SK-N-SH (cell line): Measurements from ENCODE around the gene ADAMTS3. TPM values are rescaled to one million over a fixed set of nuclear protein-coding genes. Genes with fewer than 3 reads are reported as not detected.

Experiments used
- CTCF ChIA-PET: fragments of 300-600, 350-600 bp; formaldehyde crosslinking; extraction: SDS; loops from one replicate; lab custom pipeline; 2021; lab: Yijun Ruan, JAX
- POLR2A ChIA-PET: fragments of 350-600 bp; sonication (Branson Sonifier 250); formaldehyde crosslinking; extraction: SDS; loops from one replicate; lab custom pipeline; 2020; ENCODE audit warnings: antibody characterized with exemption, inconsistent platforms; lab: Yijun Ruan, JAX
- DNase-seq: peaks from one replicate; pipeline ENCODE4 v3.0.0; 2012
- H2AFZ ChIP-seq: fragments of 200-600 bp; sonication (generic); 2 replicates; pipeline ENCODE4 v1.8.1; 2016; ENCODE audit warnings: antibody characterized with exemption, mild to moderate bottlenecking, low read depth
- H3F3A ChIP-seq: fragments of 200-600 bp; sonication (generic); replicated peaks from 2 replicates; pipeline ENCODE3; 2016; ENCODE audit warnings: antibody characterized with exemption, mild to moderate bottlenecking; ENCODE audit not compliant: insufficient read depth
- H3K27ac ChIP-seq, 2 experiments: fragments of 200-500 bp in 1 of 2; fragments of 200-600 bp in 1 of 2; sonication (Bioruptor generic) in 1 of 2; sonication (generic), shearing (Covaris generic) in 1 of 2; 2 replicates each; pipeline versions ENCODE4 v1.5.1 to v1.6.1; 2014 to 2016; ENCODE audit warnings: low read depth in 2 of 2, inconsistent platforms in 1 of 2, low read length in 1 of 2, mild to moderate bottlenecking in 1 of 2, mixed read lengths in 1 of 2
- H3K27me3 ChIP-seq: fragments of 200-600 bp; sonication (generic), shearing (Covaris generic); 2 replicates; pipeline ENCODE4 v1.6.1; 2016; ENCODE audit warnings: mixed run types; ENCODE audit not compliant: insufficient read depth
- H3K36me3 ChIP-seq, 2 experiments: fragments of 200-500 bp in 1 of 2; fragments of 200-600 bp in 1 of 2; sonication (Bioruptor generic) in 1 of 2; sonication (generic) in 1 of 2; replicated peaks in 1 of 2; 2 replicates each; pipeline versions ENCODE3 to v1.5.1; 2014 to 2016; ENCODE audit warnings: low read length in 1 of 2, mild to moderate bottlenecking in 1 of 2; ENCODE audit not compliant: insufficient read depth in 2 of 2, control insufficient read depth in 1 of 2
- H3K4me1 ChIP-seq, 2 experiments: fragments of 200-500 bp in 1 of 2; fragments of 200-600 bp in 1 of 2; sonication (Bioruptor generic) in 1 of 2; sonication (generic), shearing (Covaris generic) in 1 of 2; 2 replicates each; pipeline versions ENCODE4 v1.5.1 to v1.6.1; 2014 to 2016; ENCODE audit warnings: low read depth in 1 of 2, low read length in 1 of 2, mixed run types in 1 of 2; ENCODE audit not compliant: insufficient read depth in 2 of 2, control insufficient read depth in 1 of 2
- H3K4me2 ChIP-seq: fragments of 200-600 bp; sonication (generic), shearing (Covaris generic); 2 replicates; pipeline ENCODE4 v1.6.1; 2017; ENCODE audit warnings: mixed run types
- H3K4me3 ChIP-seq, 2 experiments: fragments of 200-500 bp in 1 of 2; fragments of 200-600 bp in 1 of 2; sonication (Bioruptor generic) in 1 of 2; sonication (generic), shearing (Covaris generic) in 1 of 2; 2 replicates each; pipeline versions ENCODE4 v1.5.1 to v1.8.1; 2014 to 2016; ENCODE audit warnings: low read depth in 2 of 2, inconsistent platforms in 1 of 2, low read length in 1 of 2, mild to moderate bottlenecking in 1 of 2, mixed read lengths in 1 of 2, moderate library complexity in 1 of 2
- H3K79me2 ChIP-seq: fragments of 200-600 bp; sonication (generic); 2 replicates; pipeline ENCODE4 v1.8.1; 2017; ENCODE audit warnings: mild to moderate bottlenecking; ENCODE audit not compliant: insufficient read depth
- H3K9ac ChIP-seq: fragments of 200-600 bp; sonication (generic); 2 replicates; pipeline ENCODE4 v1.6.1; 2017; ENCODE audit warnings: mixed run types
- H3K9me2 ChIP-seq: fragments of 200-600 bp; sonication (generic); 2 replicates; pipeline ENCODE4 v1.6.1; 2017; ENCODE audit warnings: mixed run types
- H3K9me3 ChIP-seq: fragments of 200-600 bp; sonication (generic); 2 replicates; pipeline ENCODE4 v1.6.1; 2017; ENCODE audit warnings: mixed run types, mild to moderate bottlenecking, moderate library complexity
- H4K20me1 ChIP-seq: fragments of 200-600 bp; sonication (generic); 2 replicates; pipeline ENCODE4 v1.6.1; 2017; ENCODE audit warnings: mild to moderate bottlenecking, mixed run types; ENCODE audit not compliant: insufficient read depth
- CTCF ChIP-seq: fragments of 200-600 bp; sonication (generic); IDR thresholded peaks from 2 replicates; pipeline ENCODE4 v1.6.1; 2017; ENCODE audit warnings: antibody characterized with exemption, mild to moderate bottlenecking, moderate library complexity
- GABPA ChIP-seq: IDR thresholded peaks from 2 replicates; pipeline ENCODE4 v1.4.0; 2012; ENCODE audit warnings: low read depth, mild to moderate bottlenecking
- MEF2A ChIP-seq: IDR thresholded peaks from 2 replicates; pipeline ENCODE4 v1.4.0; 2012; ENCODE audit warnings: low read depth, borderline replicate concordance
- NFIC ChIP-seq: IDR thresholded peaks from 2 replicates; pipeline ENCODE4 v1.4.0; 2012; ENCODE audit warnings: borderline replicate concordance
- PBX3 ChIP-seq: IDR thresholded peaks from 2 replicates; pipeline ENCODE4; 2012
- POLR2AphosphoS5 ChIP-seq: IDR thresholded peaks from 2 replicates; pipeline ENCODE4 v1.6.1; 2012; ENCODE audit warnings: low read depth, low read length
- RAD21 ChIP-seq: IDR thresholded peaks from 2 replicates; pipeline ENCODE4 v1.6.1; 2012; ENCODE audit warnings: mild to moderate bottlenecking, low read length
- SMC3 ChIP-seq: IDR thresholded peaks from 2 replicates; pipeline ENCODE4 v1.6.1; 2012; ENCODE audit warnings: low read depth, low read length, improper control_type of control experiment
- YY1 ChIP-seq: IDR thresholded peaks from 2 replicates; pipeline ENCODE4 v1.4.0; 2012; ENCODE audit warnings: low read depth, mild to moderate bottlenecking
- WGBS: methylation state at CpG from one replicate; pipeline ENCODE4 v1.1.6; 2017; ENCODE audit warnings: low lambda C conversion rate; 5-methylcytosine and 5-hydroxymethylcytosine counted together
- polyA plus RNA-seq, 3 experiments: library from polyadenylated mRNA; depleted of rRNA; stranded (reverse); fragments of >200 nt; gene quantifications; 2 replicates each; pipeline ENCODE4 v1.2.3, GENCODE V29; 2012

Gene ADAMTS3
- polyA plus RNA-seq, 1 of the 3 experiments (the other 2 are of a cell fraction) = 0.99 TPM

- Histone ChIP-seq H3K4me3 (no peak overlapping the region), H4K20me1 (no peaks in the 10 kb centered on the region), H3K79me2 (no peaks in the 10 kb centered on the region), H3F3A (no peaks in the 10 kb centered on the region), H3K36me3 (no peaks in the 10 kb centered on the region), H3K27ac (no peak overlapping the region), H3K4me1 (peaks cover 0 to 3% of the 10 kb centered on the region in 2 experiments; a peak in 2 of 4 replicates), H3K4me2 (no peak overlapping the region), H2AFZ (no peak overlapping the region), H3K9ac (no peak overlapping the region), H3K9me2 (no peaks in the 10 kb centered on the region), H3K27me3 (no peaks in the 10 kb centered on the region), H3K9me3 (no peaks in the 10 kb centered on the region)
- ChIA-PET CTCF (interaction anchor here (0.9 to 1.1 kb wide), 2 partner anchors 13 to 28 kb away, joined by 3 read pairs; no protein-coding TSS in a partner anchor), POLR2A (no interaction called here)
- 96% methylated on average over 1 of the region's 1 CpG for WGBS
- DNase-seq = no peak
- no peak for TF ChIP-seq MEF2A
- TF ChIP-seq YY1 = no peak
- TF ChIP-seq PBX3 = no peak
- TF ChIP-seq NFIC = no peak
These were observed 238.6 kb downstream of the ADAMTS3 start for GRCh38 chr4:72330381-72330780.

- Histone ChIP-seq H3K9ac (no peak overlapping the region), H3K36me3 (no peaks in the 10 kb centered on the region), H3K9me2 (no peaks in the 10 kb centered on the region), H3K9me3 (no peaks in the 10 kb centered on the region), H3K4me2 (no peak overlapping the region), H3F3A (no peaks in the 10 kb centered on the region), H3K4me1 (peaks cover 0 to 11% of the 10 kb centered on the region in 2 experiments; a peak in 2 of 4 replicates), H3K4me3 (no peak overlapping the region), H4K20me1 (no peaks in the 10 kb centered on the region), H3K27ac (peak overlapping the region in 1 of 2 experiments; percentile 34; a peak in 2 of 4 replicates), H3K79me2 (no peaks in the 10 kb centered on the region), H3K27me3 (no peaks in the 10 kb centered on the region), H2AFZ (no peak overlapping the region)
- peak; percentile 21 for DNase-seq
- ChIA-PET CTCF (interaction anchor here (0.6 to 4.8 kb wide), 57 partner anchors 8 to 695 kb away, joined by 3 to 54 read pairs (median 5); no protein-coding TSS in a partner anchor), POLR2A (no interaction called here)
- WGBS = 43% methylated on average over 2 of the region's 2 CpGs
- no peak for TF ChIP-seq POLR2AphosphoS5
- TF ChIP-seq SMC3 = peak; percentile 83
- no peak for TF ChIP-seq GABPA
- peak; percentile 90 for TF ChIP-seq RAD21
- peak; percentile 85 for TF ChIP-seq CTCF
These were observed 242.1 kb downstream of the ADAMTS3 start for GRCh38 chr4:72326692-72327632.
